HUES64 (cell line): ENCODE data around the gene AFF1.

Experiments used
- H3K27ac ChIP-seq: 2 replicates; pipeline ENCODE4 v1.7.0; 2013; ENCODE audit warnings: low read depth, low read length, inconsistent platforms
- H3K27me3 ChIP-seq: 2 replicates; pipeline ENCODE4 v1.6.1; 2013; ENCODE audit warnings: mild to moderate bottlenecking, low read length; ENCODE audit not compliant: insufficient read depth
- H3K36me3 ChIP-seq: 2 replicates; pipeline ENCODE4 v1.6.1; 2013; ENCODE audit warnings: mild to moderate bottlenecking, low read length; ENCODE audit not compliant: insufficient read depth
- H3K4me1 ChIP-seq: 2 replicates; pipeline ENCODE4 v1.6.1; 2013; ENCODE audit warnings: mild to moderate bottlenecking, low read length, moderate library complexity; ENCODE audit not compliant: insufficient read depth
- H3K4me3 ChIP-seq: 2 replicates; pipeline ENCODE4 v1.5.1; 2013; ENCODE audit warnings: mild to moderate bottlenecking, low read length, moderate library complexity
- H3K9ac ChIP-seq: 2 replicates; pipeline ENCODE4 v1.6.1; 2013; ENCODE audit warnings: mild to moderate bottlenecking, low read depth, low read length
- H3K9me3 ChIP-seq: 2 replicates; pipeline ENCODE4 v1.6.1; 2013; ENCODE audit warnings: low read depth, low read length; ENCODE audit not compliant: insufficient read depth
- WGBS: fragments of 150-250, 120-280 bp; methylation state at CpG from one replicate; pipeline ENCODE4 v1.1.7; 2013; ENCODE audit warnings: missing lambda C conversion rate; 5-methylcytosine and 5-hydroxymethylcytosine counted together

The AFF1 gene

DNA sequence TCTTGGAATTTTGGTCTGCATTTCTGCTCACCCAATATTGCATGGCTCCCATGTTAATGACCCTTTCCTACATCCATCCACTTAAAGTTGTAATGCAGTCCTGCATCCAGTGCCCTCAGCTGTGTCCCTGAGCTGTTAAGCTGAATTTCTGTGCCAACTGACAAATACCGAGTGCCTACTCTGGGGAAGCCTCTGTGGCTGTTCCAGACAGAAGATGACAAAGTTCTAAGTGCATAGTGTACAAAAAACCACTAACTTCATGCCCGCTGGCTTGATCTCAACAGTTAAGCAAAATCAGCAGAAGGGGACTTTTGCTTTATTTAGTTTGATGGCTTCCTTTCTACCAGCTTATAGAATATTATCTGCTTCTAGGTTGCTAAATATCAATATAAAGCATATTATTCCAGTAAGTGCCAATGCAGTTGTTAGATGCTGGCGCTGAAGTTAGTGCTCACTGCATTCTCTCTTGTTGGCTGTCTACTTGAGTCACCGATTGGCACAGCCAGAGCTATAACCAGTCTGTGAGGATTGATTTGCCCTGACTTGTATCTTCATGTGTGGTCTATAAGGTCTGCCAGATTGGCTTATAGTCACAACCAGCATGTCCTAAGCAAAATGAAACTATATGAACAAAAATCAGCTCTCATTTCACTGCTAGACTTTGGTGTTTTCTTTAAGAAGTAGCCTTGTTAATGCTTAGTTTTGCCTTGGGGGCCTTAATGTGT lies 186.7 kb downstream of the AFF1 start:
- H3K9ac ChIP-seq: no peak overlapping the region
- no peak overlapping the region for H3K27ac ChIP-seq
- no peaks in the 10 kb centered on the region for H3K27me3 ChIP-seq
- no peak overlapping the region for H3K4me3 ChIP-seq
- H3K4me1 ChIP-seq: peaks cover 20% of the 10 kb centered on the region
- WGBS: 93% methylated on average over 4 of the region's 4 CpGs
- no peaks in the 10 kb centered on the region for H3K9me3 ChIP-seq
- peaks cover 61% of the 10 kb centered on the region for H3K36me3 ChIP-seq

DNA sequence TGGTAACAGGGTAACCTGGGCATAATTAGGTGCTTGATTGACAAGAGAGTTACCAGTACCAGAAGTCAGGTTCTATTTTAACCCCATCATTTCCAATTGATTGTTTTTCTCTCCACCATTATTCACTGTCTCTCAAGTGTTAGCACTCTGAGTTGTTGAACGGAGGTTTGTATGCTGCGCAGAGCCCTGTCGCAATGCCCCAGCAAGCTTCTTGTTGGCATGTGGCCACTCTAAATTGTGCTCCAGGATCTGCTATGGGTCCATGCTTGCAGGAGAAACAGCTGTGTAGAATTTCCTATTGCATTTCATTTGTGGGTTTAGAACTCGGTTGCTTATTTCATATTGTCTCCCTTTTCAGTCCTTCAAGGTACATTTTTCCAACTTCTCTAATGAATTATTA lies 187.4 kb downstream of the AFF1 start:
- Histone ChIP-seq H3K4me3 (no peak overlapping the region), H3K9me3 (no peaks in the 10 kb centered on the region), H3K27ac (no peak overlapping the region), H3K4me1 (peaks cover 12% of the 10 kb centered on the region), H3K9ac (no peak overlapping the region), H3K36me3 (peaks cover 61% of the 10 kb centered on the region), H3K27me3 (no peaks in the 10 kb centered on the region)
- 97% methylated on average over 4 of the region's 4 CpGs for WGBS

DNA sequence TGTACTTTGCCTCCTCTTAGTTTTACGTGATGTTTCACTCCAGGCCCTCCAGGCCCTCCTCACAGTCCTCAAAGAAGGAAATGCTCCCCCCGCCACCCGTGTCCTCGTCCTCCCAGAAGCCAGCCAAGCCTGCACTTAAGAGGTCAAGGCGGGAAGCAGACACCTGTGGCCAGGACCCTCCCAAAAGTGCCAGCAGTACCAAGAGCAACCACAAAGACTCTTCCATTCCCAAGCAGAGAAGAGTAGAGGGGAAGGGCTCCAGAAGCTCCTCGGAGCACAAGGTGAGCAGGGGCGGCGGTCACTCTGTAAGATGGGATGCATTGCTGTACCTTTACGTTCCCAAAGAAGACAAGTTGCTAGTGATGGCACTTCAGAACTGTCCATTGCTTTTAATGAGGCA lies 191.2 kb downstream of the AFF1 start:
- H3K9ac ChIP-seq: no peak overlapping the region
- H3K4me1 ChIP-seq: no peaks in the 10 kb centered on the region
- WGBS: 97% methylated on average over 9 of the region's 9 CpGs
- no peak overlapping the region for H3K27ac ChIP-seq
- peaks cover 74% of the 10 kb centered on the region for H3K36me3 ChIP-seq
- H3K4me3 ChIP-seq: no peak overlapping the region
- H3K9me3 ChIP-seq: no peaks in the 10 kb centered on the region
- no peaks in the 10 kb centered on the region for H3K27me3 ChIP-seq

DNA sequence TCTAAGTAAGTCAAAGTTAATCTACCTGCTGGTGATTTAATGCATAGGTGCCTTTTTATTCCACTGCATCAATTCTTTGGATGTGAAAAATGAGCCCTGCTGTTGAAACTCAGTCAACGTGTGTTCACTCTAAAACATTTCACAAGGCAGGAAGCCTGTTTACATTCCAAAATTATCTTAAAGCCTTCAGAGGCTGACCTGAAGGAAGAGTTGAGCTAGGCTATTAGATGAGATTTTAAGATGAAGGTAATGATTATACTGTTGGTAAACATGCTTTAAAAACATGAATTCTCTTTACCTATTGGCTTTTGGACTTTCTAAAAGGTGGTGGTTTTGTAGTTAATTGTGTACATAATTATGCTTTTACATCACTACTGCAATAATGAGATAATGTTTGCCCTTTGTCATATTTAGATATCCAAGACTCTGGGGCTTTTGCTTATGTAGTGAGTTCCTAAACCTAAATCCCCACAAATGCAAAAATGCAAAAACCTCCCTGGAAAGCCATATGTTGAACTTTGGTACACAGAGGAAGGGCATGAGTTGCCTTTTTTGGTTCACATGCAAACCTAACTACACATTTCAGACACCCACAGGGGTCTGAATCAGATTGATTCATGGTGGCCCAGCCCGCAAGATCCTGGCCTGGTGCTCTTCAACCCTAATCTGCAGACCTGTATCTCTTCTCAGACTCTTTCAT lies 193.3 kb downstream of the AFF1 start:
- no peaks in the 10 kb centered on the region for H3K4me1 ChIP-seq
- 96% methylated on average over 2 of the region's 2 CpGs for WGBS
- H3K27me3 ChIP-seq: no peaks in the 10 kb centered on the region
- H3K9me3 ChIP-seq: no peaks in the 10 kb centered on the region
- no peak overlapping the region for H3K27ac ChIP-seq
- H3K9ac ChIP-seq: no peak overlapping the region
- H3K36me3 ChIP-seq: peaks cover 89% of the 10 kb centered on the region
- H3K4me3 ChIP-seq: no peak overlapping the region

DNA sequence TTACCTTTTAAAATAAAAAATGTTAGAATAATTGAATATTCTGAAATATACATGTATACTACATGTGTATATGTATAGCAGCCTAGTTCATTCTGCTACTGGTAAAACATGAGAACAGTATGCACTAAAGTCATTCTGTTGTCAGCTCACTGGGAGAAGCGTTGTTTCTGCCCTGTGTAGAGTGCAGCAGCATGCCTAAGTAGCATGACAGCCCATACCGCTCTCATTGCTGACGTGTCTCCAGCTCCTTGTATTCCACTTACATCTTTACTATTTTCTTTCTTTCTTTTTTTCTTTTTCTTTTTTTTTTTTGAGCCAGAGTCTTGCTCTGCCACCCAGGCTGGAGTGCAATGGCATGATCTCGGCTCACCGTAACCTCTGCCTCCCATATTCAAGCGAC lies 194.9 kb downstream of the AFF1 start:
- Histone ChIP-seq H3K27me3 (no peaks in the 10 kb centered on the region), H3K9ac (no peak overlapping the region), H3K4me3 (no peak overlapping the region), H3K9me3 (no peaks in the 10 kb centered on the region), H3K36me3 (peaks cover 99% of the 10 kb centered on the region), H3K27ac (no peak overlapping the region), H3K4me1 (no peaks in the 10 kb centered on the region)
- 94% methylated on average over 6 of the region's 6 CpGs for WGBS

DNA sequence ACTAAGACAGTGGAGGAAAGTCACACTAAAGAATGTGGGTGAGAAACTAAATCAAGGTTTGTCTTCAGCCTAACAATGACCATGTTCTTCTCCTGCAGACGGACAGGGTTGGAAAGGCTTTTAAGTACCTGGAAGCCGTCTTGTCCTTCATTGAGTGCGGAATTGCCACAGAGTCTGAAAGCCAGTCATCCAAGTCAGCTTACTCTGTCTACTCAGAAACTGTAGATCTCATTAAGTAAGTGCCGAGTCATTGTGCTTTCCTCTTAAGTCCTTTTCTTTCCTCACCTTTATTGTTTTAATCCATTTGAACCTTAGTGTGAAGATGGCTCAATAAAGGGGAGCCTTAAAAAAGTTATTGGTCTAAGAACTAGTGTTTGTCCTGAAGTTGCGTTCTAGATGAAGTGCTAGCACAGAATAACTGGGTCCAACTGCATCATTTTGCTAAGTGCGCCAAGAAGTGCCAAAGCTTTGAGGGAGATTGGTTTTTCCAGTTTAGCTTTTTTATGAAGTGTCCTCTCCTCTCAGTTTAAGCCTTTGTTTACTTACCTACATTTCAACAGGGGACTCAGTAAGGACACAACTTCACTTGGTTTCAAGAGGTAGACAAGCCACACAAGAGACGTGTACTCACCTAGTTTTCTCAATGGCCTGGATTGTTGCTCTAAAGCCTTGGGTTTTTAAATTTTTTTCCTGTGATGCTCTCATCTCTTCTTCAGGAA lies 196.3 kb downstream of the AFF1 start:
- no peak overlapping the region for H3K27ac ChIP-seq
- H3K4me1 ChIP-seq: no peaks in the 10 kb centered on the region
- H3K4me3 ChIP-seq: no peak overlapping the region
- H3K9ac ChIP-seq: no peak overlapping the region
- no peaks in the 10 kb centered on the region for H3K9me3 ChIP-seq
- no peaks in the 10 kb centered on the region for H3K27me3 ChIP-seq
- H3K36me3 ChIP-seq: peaks cover 99% of the 10 kb centered on the region
- WGBS: 96% methylated on average over 7 of the region's 7 CpGs

DNA sequence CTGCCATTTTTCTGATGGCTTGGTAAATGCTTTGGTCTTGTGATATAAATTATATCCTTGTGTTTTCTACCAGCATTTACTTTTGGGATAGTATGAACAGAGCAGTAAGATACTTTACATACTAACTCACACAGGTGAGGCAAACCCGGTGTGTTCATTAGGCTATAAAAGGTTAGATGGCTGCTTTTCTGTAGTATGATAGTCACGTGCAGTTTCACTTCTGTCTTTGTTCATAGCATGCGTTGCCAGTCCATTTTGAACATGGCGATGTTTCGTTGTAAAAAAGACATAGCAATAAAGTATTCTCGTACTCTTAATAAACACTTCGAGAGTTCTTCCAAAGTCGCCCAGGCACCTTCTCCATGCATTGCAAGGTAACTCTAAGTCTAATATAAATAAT lies 197.2 kb downstream of the AFF1 start:
- Histone ChIP-seq H3K4me1 (no peaks in the 10 kb centered on the region), H3K27me3 (no peaks in the 10 kb centered on the region), H3K27ac (no peak overlapping the region), H3K9ac (no peak overlapping the region), H3K36me3 (peaks cover 99% of the 10 kb centered on the region), H3K9me3 (no peaks in the 10 kb centered on the region), H3K4me3 (no peak overlapping the region)
- 95% methylated on average over 8 of the region's 8 CpGs for WGBS

DNA sequence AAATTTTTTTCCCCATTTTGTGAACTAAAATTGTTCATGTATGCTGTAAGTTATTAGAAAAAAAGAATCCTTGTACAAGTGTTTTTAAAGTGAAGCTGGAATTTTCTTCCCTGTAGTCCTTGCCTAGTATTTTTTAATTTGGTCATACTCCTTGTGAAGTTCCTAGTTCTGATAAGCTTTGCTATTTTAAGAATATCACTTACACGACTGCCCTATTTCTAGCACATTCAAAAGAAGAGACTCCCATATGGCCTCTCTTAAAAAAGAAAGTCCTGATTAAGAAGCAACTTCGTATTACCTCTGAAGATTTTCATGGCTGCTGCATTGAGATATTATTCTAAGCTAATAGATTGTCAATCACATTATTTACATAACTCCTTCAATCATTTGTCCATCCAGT lies 198.4 kb downstream of the AFF1 start:
- peaks cover 99% of the 10 kb centered on the region for H3K36me3 ChIP-seq
- WGBS: 100% methylated on average over 2 of the region's 2 CpGs
- no peaks in the 10 kb centered on the region for H3K9me3 ChIP-seq
- no peak overlapping the region for H3K9ac ChIP-seq
- no peaks in the 10 kb centered on the region for H3K4me1 ChIP-seq
- no peak overlapping the region for H3K4me3 ChIP-seq
- no peak overlapping the region for H3K27ac ChIP-seq
- no peaks in the 10 kb centered on the region for H3K27me3 ChIP-seq

DNA sequence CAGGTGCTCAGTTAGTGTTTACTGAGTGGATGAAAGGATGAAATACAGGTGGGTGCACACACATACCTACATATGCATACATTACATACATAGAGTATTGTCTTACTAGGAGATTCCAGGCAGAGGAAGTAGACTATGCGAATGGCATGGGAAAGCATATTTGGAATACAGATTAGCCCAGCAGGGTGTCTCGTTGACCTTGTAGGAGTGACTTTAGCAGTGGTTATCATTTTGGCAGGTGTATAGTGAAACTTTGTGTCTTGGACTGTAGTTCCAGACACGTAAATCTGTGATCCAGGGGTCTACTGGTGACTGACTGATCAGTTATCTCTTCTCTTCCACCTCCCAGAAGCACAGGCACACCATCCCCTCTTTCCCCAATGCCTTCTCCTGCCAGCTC lies 199.3 kb downstream of the AFF1 start:
- no peak overlapping the region for H3K9ac ChIP-seq
- H3K9me3 ChIP-seq: no peaks in the 10 kb centered on the region
- no peaks in the 10 kb centered on the region for H3K27me3 ChIP-seq
- no peak overlapping the region for H3K4me3 ChIP-seq
- H3K36me3 ChIP-seq: peaks cover 99% of the 10 kb centered on the region
- no peaks in the 10 kb centered on the region for H3K4me1 ChIP-seq
- WGBS: 80% methylated on average over 3 of the region's 3 CpGs
- H3K27ac ChIP-seq: no peak overlapping the region

DNA sequence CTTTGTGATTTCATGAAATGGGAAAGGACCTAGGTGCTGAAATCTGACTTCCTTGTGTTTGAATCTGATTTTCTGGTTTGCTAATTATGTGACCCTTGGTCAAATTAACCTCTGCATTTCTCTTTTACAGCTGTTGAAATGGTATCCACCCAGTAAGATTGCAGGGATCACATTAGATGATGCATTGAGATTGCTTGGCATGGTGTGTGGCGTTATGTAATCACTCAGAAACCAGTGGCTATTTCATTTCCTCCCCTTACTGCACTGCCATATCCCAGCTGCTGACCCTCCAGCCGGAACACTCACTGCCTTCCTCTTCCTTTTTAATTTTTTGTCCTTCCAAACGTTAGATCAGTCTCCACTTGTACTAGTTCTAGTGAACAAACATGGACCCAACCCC lies 206.6 kb downstream of the AFF1 start:
- no peaks in the 10 kb centered on the region for H3K27me3 ChIP-seq
- H3K9me3 ChIP-seq: no peaks in the 10 kb centered on the region
- H3K9ac ChIP-seq: no peak overlapping the region
- H3K36me3 ChIP-seq: peaks cover 58% of the 10 kb centered on the region
- no peak overlapping the region for H3K4me3 ChIP-seq
- H3K4me1 ChIP-seq: no peaks in the 10 kb centered on the region
- WGBS: 92% methylated on average over 3 of the region's 3 CpGs
- no peak overlapping the region for H3K27ac ChIP-seq

DNA sequence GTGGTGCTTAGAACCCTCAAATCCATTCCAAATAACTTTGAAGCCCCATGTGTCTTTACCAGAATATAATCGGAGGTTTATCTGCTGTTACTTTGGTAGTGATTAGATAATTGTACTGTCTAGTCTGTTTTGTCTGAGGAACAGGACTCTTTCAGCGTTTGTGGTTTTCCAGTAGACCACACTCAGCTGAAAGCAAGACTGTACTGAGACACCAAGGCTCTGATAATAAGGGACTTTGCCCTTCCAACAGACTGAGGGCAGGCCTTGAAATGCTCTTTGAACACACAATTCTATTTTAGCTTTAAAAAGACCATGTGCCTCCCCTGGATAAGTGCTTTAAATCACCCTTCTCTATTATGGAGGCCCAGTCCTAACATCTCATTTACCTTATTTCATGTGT lies 209.5 kb downstream of the AFF1 start:
- Histone ChIP-seq H3K36me3 (peaks cover 29% of the 10 kb centered on the region), H3K4me1 (no peaks in the 10 kb centered on the region), H3K27ac (no peak overlapping the region), H3K4me3 (no peak overlapping the region), H3K9me3 (no peaks in the 10 kb centered on the region), H3K27me3 (no peaks in the 10 kb centered on the region), H3K9ac (no peak overlapping the region)
- 96% methylated on average over 2 of the region's 2 CpGs for WGBS
